K562 (cell line): ENCODE measurements around the gene ZNF544. TPM values are rescaled to one million over a fixed set of nuclear protein-coding genes. Genes with fewer than 3 reads are reported as not detected.

ENCODE experiments used
- BMI1 ChIP-seq: fragments of 150-350 bp; IDR thresholded peaks from 2 replicates; pipeline ENCODE4 v1.6.1; 2014; ENCODE audit warnings: low read length
- GMEB1 ChIP-seq: fragments of 250-450 bp; sonication (Bioruptor Pico); IDR thresholded peaks from 2 replicates; pipeline ENCODE4 v1.4.0; 2020; ENCODE audit warnings: mild to moderate bottlenecking
- IRF2 ChIP-seq: sonication (generic); formaldehyde crosslinking; IDR thresholded peaks from 2 replicates; pipeline ENCODE4 v1.8.1; 2022; ENCODE audit warnings: mild to moderate bottlenecking, missing genetic modification reagents
- KLF13 ChIP-seq: fragments of 450-650 bp; IDR thresholded peaks from 2 replicates; pipeline ENCODE4 v1.6.1; 2016; ENCODE audit warnings: missing genetic modification characterization, low read depth, mild to moderate bottlenecking, missing compliant biosample characterization, moderate library complexity, borderline replicate concordance
- OTX1 ChIP-seq: fragments of 450-650 bp; formaldehyde crosslinking; IDR thresholded peaks from 2 replicates; pipeline ENCODE4 v1.4.0; 2022; ENCODE audit warnings: mild to moderate bottlenecking
- RBM39 ChIP-seq: fragments of 200-400 bp; formaldehyde crosslinking; optimal IDR thresholded peaks from 2 replicates; pipeline ENCODE3; 2018; ENCODE audit warnings: low read depth, low read length
- SIN3A ChIP-seq, 2 experiments: fragments of 150-350 bp in 1 of 2; IDR thresholded peaks; 2 replicates each; pipeline ENCODE4 v1.6.1; 2011 to 2016; ENCODE audit warnings: borderline replicate concordance in 2 of 2, low read depth in 2 of 2, low read length in 2 of 2, mild to moderate bottlenecking in 2 of 2, moderate library complexity in 2 of 2; ENCODE audit not compliant: control insufficient read depth in 1 of 2
- ZNF583 ChIP-seq: fragments of 250-450 bp; sonication (Bioruptor Pico); IDR thresholded peaks from 2 replicates; pipeline ENCODE4 v1.4.0; 2020
- polyA plus RNA-seq, 8 experiments: library from polyadenylated mRNA; depleted of rRNA in 4 of 8; stranded (reverse) in 5 of 8; unstranded in 3 of 8; fragments of >200 nt; fragmentation: Nextera tagmentation in 2 of 8; fragmentation: Illumina TruSeq in 1 of 8; extraction: Ambion mirVana in 2 of 8; extraction: Trizol in 1 of 8; gene quantifications; 2 replicates each; pipeline versions ENCODE4 v1.2.1 to v1.2.3, GENCODE V29; 2011 to 2014; ENCODE audit warnings: inconsistent platforms in 1 of 8, missing spikeins in 1 of 8
- total RNA-seq, 7 experiments: library from RNA; depleted of rRNA in 6 of 7; stranded (reverse); fragments of >200 nt in 6 of 7; fragmentation: Illumina TruSeq in 2 of 7; extraction: Trizol in 2 of 7; gene quantifications; 2 replicates each; pipeline versions ENCODE4 v1.2.1 to v1.2.3, GENCODE V29; 2011 to 2021; ENCODE audit warnings: low replicate concordance in 1 of 7
- TF ChIP-seq, protein P1 (sequence below), 2 experiments: fragments of 450-650 bp in 1 of 2; sonication (generic) in 1 of 2; formaldehyde crosslinking in 1 of 2; IDR thresholded peaks; 2 replicates each; pipeline versions ENCODE4 v1.7.1 to v1.9.0; 2016 to 2022; ENCODE audit warnings: inconsistent platforms in 1 of 2, mild to moderate bottlenecking in 1 of 2, missing genetic modification reagents in 1 of 2
- TF ChIP-seq, protein P2 (sequence below): conservative IDR thresholded peaks from 2 replicates; pipeline ENCODE4 v1.6.1; 2011; ENCODE audit warnings: low read depth, mild to moderate bottlenecking, low read length; ENCODE audit not compliant: control insufficient read depth
- TF ChIP-seq, protein P3 (sequence below): IDR thresholded peaks from 2 replicates; pipeline ENCODE4 v1.6.1; 2014; ENCODE audit warnings: antibody characterized with exemption

Gene ZNF544
- total and polyA plus RNA-seq, 9 of the 15 experiments (the other 6 are each of a cell fraction or from before 2014, with no cell fraction given): 23.6 to 59.0 (median 41.4) TPM

GRCh38 chr19:58305065-58305931 is 76.6 kb downstream of the ZNF544 start, which contains the start of gene ERVK3-1 (continued):
- TF ChIP-seq, protein P1, sequence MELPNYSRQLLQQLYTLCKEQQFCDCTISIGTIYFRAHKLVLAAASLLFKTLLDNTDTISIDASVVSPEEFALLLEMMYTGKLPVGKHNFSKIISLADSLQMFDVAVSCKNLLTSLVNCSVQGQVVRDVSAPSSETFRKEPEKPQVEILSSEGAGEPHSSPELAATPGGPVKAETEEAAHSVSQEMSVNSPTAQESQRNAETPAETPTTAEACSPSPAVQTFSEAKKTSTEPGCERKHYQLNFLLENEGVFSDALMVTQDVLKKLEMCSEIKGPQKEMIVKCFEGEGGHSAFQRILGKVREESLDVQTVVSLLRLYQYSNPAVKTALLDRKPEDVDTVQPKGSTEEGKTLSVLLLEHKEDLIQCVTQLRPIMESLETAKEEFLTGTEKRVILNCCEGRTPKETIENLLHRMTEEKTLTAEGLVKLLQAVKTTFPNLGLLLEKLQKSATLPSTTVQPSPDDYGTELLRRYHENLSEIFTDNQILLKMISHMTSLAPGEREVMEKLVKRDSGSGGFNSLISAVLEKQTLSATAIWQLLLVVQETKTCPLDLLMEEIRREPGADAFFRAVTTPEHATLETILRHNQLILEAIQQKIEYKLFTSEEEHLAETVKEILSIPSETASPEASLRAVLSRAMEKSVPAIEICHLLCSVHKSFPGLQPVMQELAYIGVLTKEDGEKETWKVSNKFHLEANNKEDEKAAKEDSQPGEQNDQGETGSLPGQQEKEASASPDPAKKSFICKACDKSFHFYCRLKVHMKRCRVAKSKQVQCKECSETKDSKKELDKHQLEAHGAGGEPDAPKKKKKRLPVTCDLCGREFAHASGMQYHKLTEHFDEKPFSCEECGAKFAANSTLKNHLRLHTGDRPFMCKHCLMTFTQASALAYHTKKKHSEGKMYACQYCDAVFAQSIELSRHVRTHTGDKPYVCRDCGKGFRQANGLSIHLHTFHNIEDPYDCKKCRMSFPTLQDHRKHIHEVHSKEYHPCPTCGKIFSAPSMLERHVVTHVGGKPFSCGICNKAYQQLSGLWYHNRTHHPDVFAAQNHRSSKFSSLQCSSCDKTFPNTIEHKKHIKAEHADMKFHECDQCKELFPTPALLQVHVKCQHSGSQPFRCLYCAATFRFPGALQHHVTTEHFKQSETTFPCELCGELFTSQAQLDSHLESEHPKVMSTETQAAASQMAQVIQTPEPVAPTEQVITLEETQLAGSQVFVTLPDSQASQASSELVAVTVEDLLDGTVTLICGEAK (IDR thresholded peaks at IDR 0.05): peak; percentile 98
- TF ChIP-seq, protein P1 (CRISPR knock-in tag; IDR thresholded peaks at IDR 0.05): no peak
- TF ChIP-seq, protein P2, sequence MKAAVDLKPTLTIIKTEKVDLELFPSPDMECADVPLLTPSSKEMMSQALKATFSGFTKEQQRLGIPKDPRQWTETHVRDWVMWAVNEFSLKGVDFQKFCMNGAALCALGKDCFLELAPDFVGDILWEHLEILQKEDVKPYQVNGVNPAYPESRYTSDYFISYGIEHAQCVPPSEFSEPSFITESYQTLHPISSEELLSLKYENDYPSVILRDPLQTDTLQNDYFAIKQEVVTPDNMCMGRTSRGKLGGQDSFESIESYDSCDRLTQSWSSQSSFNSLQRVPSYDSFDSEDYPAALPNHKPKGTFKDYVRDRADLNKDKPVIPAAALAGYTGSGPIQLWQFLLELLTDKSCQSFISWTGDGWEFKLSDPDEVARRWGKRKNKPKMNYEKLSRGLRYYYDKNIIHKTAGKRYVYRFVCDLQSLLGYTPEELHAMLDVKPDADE: peak; percentile 98
- no peak for TF ChIP-seq KLF13 (tag)
- peak; percentile 74; the same call in 1 of the 2 replicates for TF ChIP-seq OTX1 (CRISPR knock-in tag)
- no peak for TF ChIP-seq BMI1
- TF ChIP-seq IRF2: no peak
- TF ChIP-seq SIN3A (IDR thresholded peaks at IDR 0.05; ENCODE audit: borderline replicate concordance in 2 of 2, control insufficient read depth in 1 of 2, low read depth in 2 of 2, low read length in 2 of 2): peak; percentile 67 to 89
- TF ChIP-seq GMEB1 (CRISPR knock-in tag): peak; percentile 82
- TF ChIP-seq ZNF583 (CRISPR knock-in tag): no peak
- no peak for TF ChIP-seq RBM39
- TF ChIP-seq, protein P3, sequence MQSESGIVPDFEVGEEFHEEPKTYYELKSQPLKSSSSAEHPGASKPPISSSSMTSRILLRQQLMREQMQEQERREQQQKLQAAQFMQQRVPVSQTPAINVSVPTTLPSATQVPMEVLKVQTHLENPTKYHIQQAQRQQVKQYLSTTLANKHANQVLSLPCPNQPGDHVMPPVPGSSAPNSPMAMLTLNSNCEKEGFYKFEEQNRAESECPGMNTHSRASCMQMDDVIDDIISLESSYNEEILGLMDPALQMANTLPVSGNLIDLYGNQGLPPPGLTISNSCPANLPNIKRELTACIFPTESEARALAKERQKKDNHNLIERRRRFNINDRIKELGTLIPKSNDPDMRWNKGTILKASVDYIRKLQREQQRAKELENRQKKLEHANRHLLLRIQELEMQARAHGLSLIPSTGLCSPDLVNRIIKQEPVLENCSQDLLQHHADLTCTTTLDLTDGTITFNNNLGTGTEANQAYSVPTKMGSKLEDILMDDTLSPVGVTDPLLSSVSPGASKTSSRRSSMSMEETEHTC: no peak
